ENCODE results near the gene ASB7. TPM values are rescaled to one million over a fixed set of nuclear protein-coding genes. Genes with fewer than 3 reads are reported as not detected.

ASB7 gene
- total and polyA plus RNA-seq, 2 experiments from 2014 or later = 4.1 to 13.9 TPM

DNA sequence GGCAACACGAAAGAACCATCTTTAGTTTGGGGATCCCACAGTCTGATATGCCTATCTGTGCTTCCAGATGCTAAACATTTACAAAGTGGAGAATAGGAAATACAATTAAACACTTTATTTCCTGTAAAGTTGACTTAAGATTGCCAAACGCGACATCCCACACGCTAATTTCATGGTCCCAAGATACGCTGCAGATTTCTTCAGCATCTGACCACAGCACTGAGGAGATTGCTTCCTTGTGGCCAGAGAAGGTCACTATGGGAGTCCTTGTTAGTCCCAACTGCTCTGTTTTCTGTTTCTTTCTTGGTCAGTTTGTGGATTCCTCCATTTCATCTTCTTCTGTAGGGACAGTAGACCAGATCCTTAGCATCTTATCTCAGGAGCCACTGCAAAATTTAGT, 43.3 kb downstream of the ASB7 start:
- Histone ChIP-seq H3K4me2 (no peak overlapping the region), H3K36me3 (ENCODE audit: insufficient read depth) (no peaks in the 10 kb centered on the region), H4K20me1 (replicated peaks; ENCODE audit: insufficient read depth) (peaks cover 6% of the 10 kb centered on the region; the same call in 1 of the 2 replicates), H3K27me3 (ENCODE audit: insufficient read depth) (no peaks in the 10 kb centered on the region), H3K79me2 (replicated peaks; ENCODE audit: insufficient read depth) (peaks cover 38% of the 10 kb centered on the region), H3K9me2 (ENCODE audit: insufficient read depth) (no peaks in the 10 kb centered on the region), H3F3A (replicated peaks; ENCODE audit: low read depth) (no peaks in the 10 kb centered on the region), H3K4me1 (ENCODE audit: insufficient read depth) (no peaks in the 10 kb centered on the region), H3K27ac (ENCODE audit: low read depth) (no peak overlapping the region), H3K4me3 (no peak overlapping the region), H2AFZ (no peak overlapping the region)
- Mint-ChIP-seq H3K9me3 (no peaks in the 10 kb centered on the region), H3K4me3 (no peak overlapping the region), H3K4me1 (peaks cover 7% of the 10 kb centered on the region; the same call in 2 of the 3 replicates), H3K27me3 (ENCODE audit: insufficient read depth, low read depth, poor library complexity) (no peaks in the 10 kb centered on the region), H3K27ac (no peak overlapping the region), H3K36me3 (ENCODE audit: low read depth) (no peaks in the 10 kb centered on the region)
- TF ChIP-seq, protein P1, sequence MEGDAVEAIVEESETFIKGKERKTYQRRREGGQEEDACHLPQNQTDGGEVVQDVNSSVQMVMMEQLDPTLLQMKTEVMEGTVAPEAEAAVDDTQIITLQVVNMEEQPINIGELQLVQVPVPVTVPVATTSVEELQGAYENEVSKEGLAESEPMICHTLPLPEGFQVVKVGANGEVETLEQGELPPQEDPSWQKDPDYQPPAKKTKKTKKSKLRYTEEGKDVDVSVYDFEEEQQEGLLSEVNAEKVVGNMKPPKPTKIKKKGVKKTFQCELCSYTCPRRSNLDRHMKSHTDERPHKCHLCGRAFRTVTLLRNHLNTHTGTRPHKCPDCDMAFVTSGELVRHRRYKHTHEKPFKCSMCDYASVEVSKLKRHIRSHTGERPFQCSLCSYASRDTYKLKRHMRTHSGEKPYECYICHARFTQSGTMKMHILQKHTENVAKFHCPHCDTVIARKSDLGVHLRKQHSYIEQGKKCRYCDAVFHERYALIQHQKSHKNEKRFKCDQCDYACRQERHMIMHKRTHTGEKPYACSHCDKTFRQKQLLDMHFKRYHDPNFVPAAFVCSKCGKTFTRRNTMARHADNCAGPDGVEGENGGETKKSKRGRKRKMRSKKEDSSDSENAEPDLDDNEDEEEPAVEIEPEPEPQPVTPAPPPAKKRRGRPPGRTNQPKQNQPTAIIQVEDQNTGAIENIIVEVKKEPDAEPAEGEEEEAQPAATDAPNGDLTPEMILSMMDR (conservative IDR thresholded peaks at IDR 0.05; ENCODE audit: low read depth in 2 of 2) = no peak
- TF ChIP-seq JUNB (IDR thresholded peaks at IDR 0.05; ENCODE audit: unreplicated experiment) (no peak), ZNF331 (CRISPR knock-in tag; IDR thresholded peaks at IDR 0.05; ENCODE audit: low read depth) (no peak)
- TF ChIP-seq, protein P2, sequence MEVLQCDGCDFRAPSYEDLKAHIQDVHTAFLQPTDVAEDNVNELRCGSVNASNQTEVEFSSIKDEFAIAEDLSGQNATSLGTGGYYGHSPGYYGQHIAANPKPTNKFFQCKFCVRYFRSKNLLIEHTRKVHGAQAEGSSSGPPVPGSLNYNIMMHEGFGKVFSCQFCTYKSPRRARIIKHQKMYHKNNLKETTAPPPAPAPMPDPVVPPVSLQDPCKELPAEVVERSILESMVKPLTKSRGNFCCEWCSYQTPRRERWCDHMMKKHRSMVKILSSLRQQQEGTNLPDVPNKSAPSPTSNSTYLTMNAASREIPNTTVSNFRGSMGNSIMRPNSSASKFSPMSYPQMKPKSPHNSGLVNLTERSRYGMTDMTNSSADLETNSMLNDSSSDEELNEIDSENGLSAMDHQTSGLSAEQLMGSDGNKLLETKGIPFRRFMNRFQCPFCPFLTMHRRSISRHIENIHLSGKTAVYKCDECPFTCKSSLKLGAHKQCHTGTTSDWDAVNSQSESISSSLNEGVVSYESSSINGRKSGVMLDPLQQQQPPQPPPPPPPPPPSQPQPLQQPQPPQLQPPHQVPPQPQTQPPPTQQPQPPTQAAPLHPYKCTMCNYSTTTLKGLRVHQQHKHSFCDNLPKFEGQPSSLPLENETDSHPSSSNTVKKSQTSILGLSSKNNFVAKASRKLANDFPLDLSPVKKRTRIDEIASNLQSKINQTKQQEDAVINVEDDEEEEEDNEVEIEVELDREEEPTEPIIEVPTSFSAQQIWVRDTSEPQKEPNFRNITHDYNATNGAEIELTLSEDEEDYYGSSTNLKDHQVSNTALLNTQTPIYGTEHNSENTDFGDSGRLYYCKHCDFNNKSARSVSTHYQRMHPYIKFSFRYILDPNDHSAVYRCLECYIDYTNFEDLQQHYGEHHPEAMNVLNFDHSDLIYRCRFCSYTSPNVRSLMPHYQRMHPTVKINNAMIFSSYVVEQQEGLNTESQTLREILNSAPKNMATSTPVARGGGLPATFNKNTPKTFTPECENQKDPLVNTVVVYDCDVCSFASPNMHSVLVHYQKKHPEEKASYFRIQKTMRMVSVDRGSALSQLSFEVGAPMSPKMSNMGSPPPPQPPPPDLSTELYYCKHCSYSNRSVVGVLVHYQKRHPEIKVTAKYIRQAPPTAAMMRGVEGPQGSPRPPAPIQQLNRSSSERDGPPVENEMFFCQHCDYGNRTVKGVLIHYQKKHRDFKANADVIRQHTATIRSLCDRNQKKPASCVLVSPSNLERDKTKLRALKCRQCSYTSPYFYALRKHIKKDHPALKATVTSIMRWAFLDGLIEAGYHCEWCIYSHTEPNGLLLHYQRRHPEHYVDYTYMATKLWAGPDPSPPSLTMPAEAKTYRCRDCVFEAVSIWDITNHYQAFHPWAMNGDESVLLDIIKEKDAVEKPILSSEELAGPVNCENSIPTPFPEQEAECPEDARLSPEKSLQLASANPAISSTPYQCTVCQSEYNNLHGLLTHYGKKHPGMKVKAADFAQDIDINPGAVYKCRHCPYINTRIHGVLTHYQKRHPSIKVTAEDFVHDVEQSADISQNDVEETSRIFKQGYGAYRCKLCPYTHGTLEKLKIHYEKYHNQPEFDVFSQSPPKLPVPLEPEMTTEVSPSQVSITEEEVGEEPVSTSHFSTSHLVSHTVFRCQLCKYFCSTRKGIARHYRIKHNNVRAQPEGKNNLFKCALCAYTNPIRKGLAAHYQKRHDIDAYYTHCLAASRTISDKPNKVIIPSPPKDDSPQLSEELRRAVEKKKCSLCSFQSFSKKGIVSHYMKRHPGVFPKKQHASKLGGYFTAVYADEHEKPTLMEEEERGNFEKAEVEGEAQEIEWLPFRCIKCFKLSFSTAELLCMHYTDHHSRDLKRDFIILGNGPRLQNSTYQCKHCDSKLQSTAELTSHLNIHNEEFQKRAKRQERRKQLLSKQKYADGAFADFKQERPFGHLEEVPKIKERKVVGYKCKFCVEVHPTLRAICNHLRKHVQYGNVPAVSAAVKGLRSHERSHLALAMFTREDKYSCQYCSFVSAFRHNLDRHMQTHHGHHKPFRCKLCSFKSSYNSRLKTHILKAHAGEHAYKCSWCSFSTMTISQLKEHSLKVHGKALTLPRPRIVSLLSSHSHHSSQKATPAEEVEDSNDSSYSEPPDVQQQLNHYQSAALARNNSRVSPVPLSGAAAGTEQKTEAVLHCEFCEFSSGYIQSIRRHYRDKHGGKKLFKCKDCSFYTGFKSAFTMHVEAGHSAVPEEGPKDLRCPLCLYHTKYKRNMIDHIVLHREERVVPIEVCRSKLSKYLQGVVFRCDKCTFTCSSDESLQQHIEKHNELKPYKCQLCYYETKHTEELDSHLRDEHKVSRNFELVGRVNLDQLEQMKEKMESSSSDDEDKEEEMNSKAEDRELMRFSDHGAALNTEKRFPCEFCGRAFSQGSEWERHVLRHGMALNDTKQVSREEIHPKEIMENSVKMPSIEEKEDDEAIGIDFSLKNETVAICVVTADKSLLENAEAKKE (CRISPR knock-in tag; IDR thresholded peaks at IDR 0.05) = no peak
- TF ChIP-seq, protein P3, sequence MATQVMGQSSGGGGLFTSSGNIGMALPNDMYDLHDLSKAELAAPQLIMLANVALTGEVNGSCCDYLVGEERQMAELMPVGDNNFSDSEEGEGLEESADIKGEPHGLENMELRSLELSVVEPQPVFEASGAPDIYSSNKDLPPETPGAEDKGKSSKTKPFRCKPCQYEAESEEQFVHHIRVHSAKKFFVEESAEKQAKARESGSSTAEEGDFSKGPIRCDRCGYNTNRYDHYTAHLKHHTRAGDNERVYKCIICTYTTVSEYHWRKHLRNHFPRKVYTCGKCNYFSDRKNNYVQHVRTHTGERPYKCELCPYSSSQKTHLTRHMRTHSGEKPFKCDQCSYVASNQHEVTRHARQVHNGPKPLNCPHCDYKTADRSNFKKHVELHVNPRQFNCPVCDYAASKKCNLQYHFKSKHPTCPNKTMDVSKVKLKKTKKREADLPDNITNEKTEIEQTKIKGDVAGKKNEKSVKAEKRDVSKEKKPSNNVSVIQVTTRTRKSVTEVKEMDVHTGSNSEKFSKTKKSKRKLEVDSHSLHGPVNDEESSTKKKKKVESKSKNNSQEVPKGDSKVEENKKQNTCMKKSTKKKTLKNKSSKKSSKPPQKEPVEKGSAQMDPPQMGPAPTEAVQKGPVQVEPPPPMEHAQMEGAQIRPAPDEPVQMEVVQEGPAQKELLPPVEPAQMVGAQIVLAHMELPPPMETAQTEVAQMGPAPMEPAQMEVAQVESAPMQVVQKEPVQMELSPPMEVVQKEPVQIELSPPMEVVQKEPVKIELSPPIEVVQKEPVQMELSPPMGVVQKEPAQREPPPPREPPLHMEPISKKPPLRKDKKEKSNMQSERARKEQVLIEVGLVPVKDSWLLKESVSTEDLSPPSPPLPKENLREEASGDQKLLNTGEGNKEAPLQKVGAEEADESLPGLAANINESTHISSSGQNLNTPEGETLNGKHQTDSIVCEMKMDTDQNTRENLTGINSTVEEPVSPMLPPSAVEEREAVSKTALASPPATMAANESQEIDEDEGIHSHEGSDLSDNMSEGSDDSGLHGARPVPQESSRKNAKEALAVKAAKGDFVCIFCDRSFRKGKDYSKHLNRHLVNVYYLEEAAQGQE (IDR thresholded peaks at IDR 0.05; ENCODE audit: unreplicated experiment) = no peak
- ATAC-seq (no peak), DNase-seq (ENCODE audit: low spot score) (no peak)

All from GM23338 (cell line).